Nucleus accumbens (tissue), 56 donors: ENCODE results near the gene KSR2.

Experiments
- DNase-seq, 56 donors: peaks; one replicate each; lab custom pipeline; 2025; lab: John Stamatoyannopoulos, UW

The KSR2 gene

GRCh38 chr12:117563706-117564105 is 405.1 kb downstream of the KSR2 start:
- DNase-seq, result no peak

GRCh38 chr12:117563007-117563406 is 405.8 kb downstream of the KSR2 start:
- DNase-seq, result no peak

GRCh38 chr12:117561990-117562389 is 406.8 kb downstream of the KSR2 start:
- DNase-seq, result no peak

- DNase-seq, result no peak
Observed at GRCh38 chr12:117559978-117560377, 408.8 kb downstream of the KSR2 start.

- no peak for DNase-seq
Observed at GRCh38 chr12:117555889-117556288, 412.9 kb downstream of the KSR2 start.

GRCh38 chr12:117552971-117553370 is 415.8 kb downstream of the KSR2 start:
- peak in 1 of 56 donors; percentile 0 for DNase-seq

GRCh38 chr12:117551665-117552064 is 417.1 kb downstream of the KSR2 start:
- no peak for DNase-seq

GRCh38 chr12:117547209-117547608 is 421.6 kb downstream of the KSR2 start:
- no peak for DNase-seq

GRCh38 chr12:117545216-117545615 is 423.6 kb downstream of the KSR2 start:
- no peak for DNase-seq

- no peak for DNase-seq
Observed at GRCh38 chr12:117540011-117540410, 428.8 kb downstream of the KSR2 start.

GRCh38 chr12:117538926-117539325 is 429.9 kb downstream of the KSR2 start:
- DNase-seq, result no peak

GRCh38 chr12:117538032-117538690 is 430.6 kb downstream of the KSR2 start:
- DNase-seq, result no peak

- DNase-seq, result no peak
Observed at GRCh38 chr12:117533687-117534086, 435.1 kb downstream of the KSR2 start.

GRCh38 chr12:117530796-117531195 is 438.0 kb downstream of the KSR2 start:
- DNase-seq, result no peak

- no peak for DNase-seq
Observed at GRCh38 chr12:117528538-117528937, 440.3 kb downstream of the KSR2 start.

- no peak for DNase-seq
Observed at GRCh38 chr12:117527479-117527855, 441.3 kb downstream of the KSR2 start.

- DNase-seq, result no peak
Observed at GRCh38 chr12:117526757-117527478, 441.9 kb downstream of the KSR2 start.

- no peak for DNase-seq
Observed at GRCh38 chr12:117525766-117526165, 443.0 kb downstream of the KSR2 start.

GRCh38 chr12:117524806-117525205 is 444.0 kb downstream of the KSR2 start:
- no peak for DNase-seq

- no peak for DNase-seq
Observed at GRCh38 chr12:117523971-117524370, 444.8 kb downstream of the KSR2 start.

GRCh38 chr12:117522559-117522958 is 446.2 kb downstream of the KSR2 start:
- no peak for DNase-seq

GRCh38 chr12:117521867-117522266 is 446.9 kb downstream of the KSR2 start:
- DNase-seq, result no peak
